H1 (cell line): ENCODE results near the gene DDIAS. TPM values are rescaled to one million over a fixed set of nuclear protein-coding genes. Genes with fewer than 3 reads are reported as not detected.

Experiments used
- CTCF ChIA-PET: fragments of 300-600 bp; sonication (Branson Sonifier 250); formaldehyde crosslinking; loops from one replicate; lab custom pipeline; 2021; ENCODE audit not compliant: partially characterized antibody; lab: Charles Lee
- POLR2A ChIA-PET: fragments of 300-600 bp; sonication (Branson Sonifier 250); formaldehyde crosslinking; loops from one replicate; lab custom pipeline; 2021; ENCODE audit warnings: inconsistent platforms; ENCODE audit not compliant: partially characterized antibody; lab: Charles Lee
- DNase-seq, 2 experiments: peaks; one replicate each; pipeline versions ENCODE4 v3.0.0 to v3.0.0-alpha.2; 2010 to 2022; ENCODE audit warnings: low spot score in 2 of 2, low read depth in 1 of 2, mixed read lengths in 1 of 2
- FAIRE-seq: peaks from 2 replicates; lab custom pipeline; 2011; peaks lifted over from hg19 to GRCh38; lab: Jason Lieb, UNC
- H2AFZ ChIP-seq: 2 replicates; pipeline ENCODE4 v1.8.1; 2012; ENCODE audit warnings: low read length, inconsistent platforms
- H2AK5ac ChIP-seq: 2 replicates; pipeline ENCODE4 v1.6.1; 2013; ENCODE audit warnings: low read depth, low read length
- H2BK120ac ChIP-seq: replicated peaks from 2 replicates; pipeline ENCODE3; 2013; ENCODE audit warnings: low read depth, low read length, inconsistent platforms
- H2BK12ac ChIP-seq: 2 replicates; pipeline ENCODE4 v1.6.1; 2013; ENCODE audit warnings: low read depth, low read length
- H2BK15ac ChIP-seq: 2 replicates; pipeline ENCODE4 v1.6.1; 2013; ENCODE audit warnings: low read length
- H2BK20ac ChIP-seq: 2 replicates; pipeline ENCODE4 v1.6.1; 2013; ENCODE audit warnings: low read length
- H2BK5ac ChIP-seq: 2 replicates; pipeline ENCODE4 v1.6.1; 2013; ENCODE audit warnings: low read depth, low read length
- H3K14ac ChIP-seq: 2 replicates; pipeline ENCODE4 v1.6.1; 2013; ENCODE audit warnings: inconsistent platforms; ENCODE audit not compliant: insufficient read length
- H3K18ac ChIP-seq: 2 replicates; pipeline ENCODE4 v1.6.1; 2013; ENCODE audit warnings: low read length; ENCODE audit errors: extremely low read depth
- H3K23ac ChIP-seq: 2 replicates; pipeline ENCODE4 v1.6.1; 2013; ENCODE audit warnings: inconsistent platforms; ENCODE audit not compliant: insufficient read length
- H3K23me2 ChIP-seq: 2 replicates; pipeline ENCODE4 v1.6.1; 2013; ENCODE audit warnings: low read depth, low read length
- H3K27ac ChIP-seq: 2 replicates; pipeline ENCODE4 v1.6.1; 2011; ENCODE audit warnings: low read depth, low read length, inconsistent platforms
- H3K27me3 ChIP-seq, 4 experiments: replicated peaks in 1 of 4; 1 replicate in 1 of 4; 2 replicates in 3 of 4; pipeline versions ENCODE4 v1.6.1 to v1.8.1; 2011 to 2013; ENCODE audit warnings: low read length in 3 of 4, mild to moderate bottlenecking in 3 of 4, inconsistent platforms in 2 of 4, mixed read lengths in 2 of 4, moderate library complexity in 1 of 4; ENCODE audit not compliant: control insufficient read depth in 3 of 4, insufficient read depth in 3 of 4; ENCODE audit errors: extremely low read depth in 1 of 4
- H3K36me3 ChIP-seq, 4 experiments: 2 replicates each; pipeline versions ENCODE4 v1.6.1 to v1.8.1; 2011 to 2013; ENCODE audit warnings: mild to moderate bottlenecking in 4 of 4, low read length in 3 of 4, moderate library complexity in 2 of 4, control low read depth in 1 of 4, inconsistent platforms in 1 of 4; ENCODE audit not compliant: insufficient read depth in 4 of 4, control insufficient read depth in 2 of 4
- H3K4ac ChIP-seq: replicated peaks from 2 replicates; pipeline ENCODE3; 2013; ENCODE audit warnings: low read length, low read depth, mixed read lengths, inconsistent platforms; ENCODE audit not compliant: insufficient read length
- H3K4me1 ChIP-seq, 4 experiments: replicated peaks in 1 of 4; 1 replicate in 1 of 4; 2 replicates in 3 of 4; pipeline versions ENCODE4 v1.6.1 to v1.8.1; 2011 to 2013; ENCODE audit warnings: low read length in 3 of 4, inconsistent platforms in 2 of 4, mixed read lengths in 1 of 4; ENCODE audit not compliant: insufficient read depth in 4 of 4, control insufficient read depth in 3 of 4
- H3K4me2 ChIP-seq, 2 experiments: 2 replicates each; pipeline versions ENCODE4 v1.6.1 to v1.8.1; 2011 to 2013; ENCODE audit warnings: low read depth in 2 of 2, low read length in 2 of 2, control low read depth in 1 of 2, inconsistent platforms in 1 of 2, mild to moderate bottlenecking in 1 of 2; ENCODE audit not compliant: insufficient read depth in 1 of 2
- H3K4me3 ChIP-seq, 4 experiments: fragments of 200-600, 300-600 bp in 1 of 4; sonication (generic), shearing (Covaris generic), sonication (Bioruptor Twin) in 1 of 4; 2 replicates each; pipeline versions ENCODE4 v1.5.1 to v1.8.1; 2011 to 2016; ENCODE audit warnings: low read length in 4 of 4, low read depth in 3 of 4, control low read depth in 2 of 4, inconsistent platforms in 2 of 4, mild to moderate bottlenecking in 2 of 4, mixed read lengths in 1 of 4, moderate library complexity in 1 of 4; ENCODE audit not compliant: insufficient read depth in 2 of 4; ENCODE audit errors: extremely low read depth in 1 of 4
- H3K56ac ChIP-seq: replicated peaks from 2 replicates; pipeline ENCODE3; 2013; ENCODE audit warnings: low read depth, mild to moderate bottlenecking, mixed read lengths, low read length, inconsistent platforms; ENCODE audit not compliant: insufficient read length
- H3K79me1 ChIP-seq: 2 replicates; pipeline ENCODE4 v1.6.1; 2013; ENCODE audit warnings: low read depth, low read length, control low read depth
- H3K79me2 ChIP-seq, 2 experiments: 2 replicates each; pipeline versions ENCODE4 v1.6.1 to v1.8.1; 2012 to 2013; ENCODE audit warnings: low read length in 2 of 2, mild to moderate bottlenecking in 2 of 2, inconsistent platforms in 1 of 2; ENCODE audit not compliant: insufficient read depth in 2 of 2, control insufficient read depth in 1 of 2
- H3K9ac ChIP-seq, 4 experiments: replicated peaks in 1 of 4; 1 replicate in 1 of 4; 2 replicates in 3 of 4; pipeline versions ENCODE4 v1.6.1 to v1.8.1; 2011 to 2013; ENCODE audit warnings: low read depth in 3 of 4, low read length in 3 of 4, control low read depth in 2 of 4, mild to moderate bottlenecking in 2 of 4, moderate library complexity in 2 of 4, inconsistent platforms in 1 of 4; ENCODE audit errors: extremely low read depth in 1 of 4
- H3K9me3 ChIP-seq, 2 experiments: 2 replicates each; pipeline versions ENCODE4 v1.6.1 to v1.8.1; 2012 to 2013; ENCODE audit warnings: mild to moderate bottlenecking in 2 of 2, moderate library complexity in 2 of 2, control low read depth in 1 of 2, inconsistent platforms in 1 of 2, low read depth in 1 of 2, low read length in 1 of 2, mixed read lengths in 1 of 2; ENCODE audit not compliant: insufficient read depth in 2 of 2
- H4K20me1 ChIP-seq, 2 experiments: replicated peaks in 1 of 2; 2 replicates each; pipeline versions ENCODE3 to v1.8.1; 2011 to 2013; ENCODE audit warnings: inconsistent platforms in 2 of 2, low read length in 2 of 2, mild to moderate bottlenecking in 1 of 2; ENCODE audit not compliant: insufficient read depth in 2 of 2, control insufficient read depth in 1 of 2
- H4K5ac ChIP-seq: 2 replicates; pipeline ENCODE4 v1.6.1; 2013; ENCODE audit warnings: low read length, low read depth, mixed read lengths, inconsistent platforms; ENCODE audit not compliant: insufficient read length
- H4K8ac ChIP-seq: 2 replicates; pipeline ENCODE4 v1.8.0; 2013; ENCODE audit warnings: mild to moderate bottlenecking, moderate library complexity, low read length, inconsistent platforms; ENCODE audit not compliant: insufficient read depth; ENCODE audit errors: extremely low read depth
- H4K91ac ChIP-seq: replicated peaks from 2 replicates; pipeline ENCODE3; 2013; ENCODE audit warnings: low read length, mixed read lengths, inconsistent platforms; ENCODE audit not compliant: insufficient read length
- BCL11A ChIP-seq, 2 experiments: IDR thresholded peaks; one replicate each; pipeline ENCODE4 v1.6.1; 2011; ENCODE audit warnings: low read depth in 2 of 2, low read length in 2 of 2, mild to moderate bottlenecking in 2 of 2
- CBX8 ChIP-seq: fragments of 300-800, 300-1000 bp; sonication (generic); IDR thresholded peaks from 2 replicates; pipeline ENCODE4 v1.7.1; 2016; ENCODE audit warnings: low read depth, low read length, borderline replicate concordance
- FOSL1 ChIP-seq: IDR thresholded peaks from 2 replicates; pipeline ENCODE4 v1.6.1; 2011; ENCODE audit warnings: mild to moderate bottlenecking, low read depth, low read length, moderate library complexity; ENCODE audit not compliant: insufficient read depth
- MAFK ChIP-seq: IDR thresholded peaks from 2 replicates; pipeline ENCODE4 v1.6.1; 2012; ENCODE audit warnings: low read depth, mild to moderate bottlenecking, improper control_type of control experiment, low read length
- RFX5 ChIP-seq: IDR thresholded peaks from 2 replicates; pipeline ENCODE4 v1.6.1; 2011; ENCODE audit warnings: low read depth, low read length, improper control_type of control experiment, borderline replicate concordance
- SIRT6 ChIP-seq: IDR thresholded peaks from one replicate; pipeline ENCODE4 v1.7.1; 2012; ENCODE audit warnings: low read length, inconsistent platforms
- SRF ChIP-seq: IDR thresholded peaks from 2 replicates; pipeline ENCODE4 v1.6.1; 2011; ENCODE audit warnings: mild to moderate bottlenecking, low read depth, low read length, moderate library complexity
- TAF7 ChIP-seq: optimal IDR thresholded peaks from 2 replicates; pipeline ENCODE3; 2011; ENCODE audit warnings: low read depth, mild to moderate bottlenecking, inconsistent platforms, low read length, moderate library complexity, borderline replicate concordance
- WGBS, 2 experiments: shearing (Covaris generic) in 1 of 2; methylation state at CpG; one replicate each; pipeline versions ENCODE4 v1.1.6 to v1.1.7; 2013 to 2015; ENCODE audit warnings: low lambda C conversion rate in 2 of 2, mixed read lengths in 2 of 2, inconsistent platforms in 1 of 2, low coverage in 1 of 2, missing lambda C conversion rate in 1 of 2; ENCODE audit not compliant: insufficient replicate concordance in 2 of 2, insufficient coverage in 1 of 2, insufficient read length in 1 of 2; ENCODE audit errors: extremely low coverage in 1 of 2, missing lambda C conversion rate in 1 of 2; 5-methylcytosine and 5-hydroxymethylcytosine counted together
- polyA plus RNA-seq, 7 experiments: library from polyadenylated mRNA; depleted of rRNA in 3 of 7; stranded (reverse) in 5 of 7; unstranded in 2 of 7; fragments of >200 nt in 5 of 7; fragments of 200-250 nt in 2 of 7; gene quantifications; 1 replicate in 5 of 7; 2 replicates in 1 of 7; 4 replicates in 1 of 7; pipeline versions ENCODE4 v1.2.1 to v1.2.3, GENCODE V29; 2011 to 2013; ENCODE audit warnings: missing spikeins in 2 of 7, mixed read lengths in 2 of 7
- total RNA-seq: library from RNA; stranded (reverse); fragmentation: NEBNext Ultra II Directional; extraction: Animal tissue kit (Norgen Biotek cat#: 25700); gene quantifications from 2 replicates; pipeline ENCODE4 v1.2.1, GENCODE V29; 2021

Gene DDIAS
- total and polyA plus RNA-seq, 2 of the 8 experiments (the other 6 are each of a cell fraction or from before 2014, with no cell fraction given) = 11.6 to 25.7 TPM

DNA sequence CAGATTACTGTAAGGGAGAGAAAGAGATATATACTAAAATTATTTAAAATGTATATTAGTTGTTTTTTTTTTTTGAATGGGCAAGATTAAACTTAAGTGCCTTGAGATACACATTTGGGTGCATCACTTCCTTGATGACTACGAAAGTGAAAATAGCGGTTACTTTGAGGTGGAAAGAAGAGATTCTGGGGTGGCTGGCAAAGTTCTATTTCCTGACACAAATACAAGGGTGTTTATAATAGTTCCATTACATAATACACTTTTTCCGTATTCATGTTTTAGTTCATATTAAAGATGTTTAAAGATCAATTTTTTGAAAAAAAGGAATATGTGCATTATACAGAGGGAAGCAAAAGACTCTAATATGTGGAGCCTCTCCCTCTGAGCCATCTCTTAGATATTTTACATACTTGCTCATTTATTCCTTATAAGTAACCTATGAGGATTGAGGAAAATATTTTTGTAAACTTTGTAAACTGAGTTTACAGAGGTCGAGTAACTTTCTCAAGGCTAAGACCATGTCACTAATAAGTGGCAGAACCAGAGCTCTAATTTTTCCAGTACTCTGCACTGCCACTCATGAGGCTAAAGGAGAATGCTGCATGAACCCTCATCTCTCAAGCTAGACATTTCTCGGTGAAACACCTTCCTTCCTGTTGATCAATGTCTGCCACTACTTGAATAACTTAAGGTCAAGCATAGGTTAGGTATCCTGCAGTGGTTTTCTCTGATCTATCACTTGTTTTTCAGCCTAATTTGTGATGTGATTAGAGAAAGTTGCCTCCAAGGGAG, 58.6 kb downstream of the DDIAS start:
- Histone ChIP-seq H3K4me1 (peaks cover 0 to 3% (median 0%) of the 10 kb centered on the region in 4 experiments; a peak in 2 of 7 replicates), H3K4me3 (no peak overlapping the region), H3K9ac (no peak overlapping the region), H2BK20ac (no peak overlapping the region), H2BK12ac (no peak overlapping the region), H3K79me2 (no peaks in the 10 kb centered on the region), H3K18ac (no peak overlapping the region), H3K27ac (no peak overlapping the region), H3K4me2 (no peak overlapping the region), H2BK120ac (no peak overlapping the region), H3K56ac (no peak overlapping the region), H3K79me1 (no peaks in the 10 kb centered on the region), H3K23me2 (no peaks in the 10 kb centered on the region), H3K9me3 (no peaks in the 10 kb centered on the region), H2AK5ac (no peak overlapping the region), H3K23ac (no peak overlapping the region), H2AFZ (no peak overlapping the region), H2BK15ac (no peak overlapping the region), H4K8ac (no peak overlapping the region), H3K4ac (no peak overlapping the region), H3K36me3 (no peaks in the 10 kb centered on the region), H4K5ac (no peak overlapping the region), H4K20me1 (no peaks in the 10 kb centered on the region), H4K91ac (no peak overlapping the region), H3K27me3 (no peaks in the 10 kb centered on the region), H3K14ac (no peak overlapping the region), H2BK5ac (no peak overlapping the region)
- FAIRE-seq (no peak), DNase-seq (no peak)
- 91% methylated on average over 5 of the region's 5 CpGs; no CpG with 5 or more reads in 1 of the 2 experiments for WGBS, 2 experiments
- no peak for TF ChIP-seq RFX5
- no peak for TF ChIP-seq FOSL1
- no peak for TF ChIP-seq CBX8
- TF ChIP-seq BCL11A (IDR thresholded peaks at IDR 0.05; ENCODE audit: low read depth in 2 of 2, low read length in 2 of 2) = no peak
- TF ChIP-seq MAFK = no peak
- no peak for TF ChIP-seq TAF7
- no peak for TF ChIP-seq SRF
- TF ChIP-seq SIRT6 = no peak
- ChIA-PET CTCF (interaction anchor here (0.7 kb wide), 1 partner anchor 205 kb away, joined by 3 read pairs; no protein-coding TSS in a partner anchor), POLR2A (no interaction called here)
